ENCODE data around the gene TAOK3. TPM values are rescaled to one million over a fixed set of nuclear protein-coding genes. Genes with fewer than 3 reads are reported as not detected.

Gene TAOK3
- total RNA-seq, 1 experiment from 2014 or later, result 17.7 TPM

DNA sequence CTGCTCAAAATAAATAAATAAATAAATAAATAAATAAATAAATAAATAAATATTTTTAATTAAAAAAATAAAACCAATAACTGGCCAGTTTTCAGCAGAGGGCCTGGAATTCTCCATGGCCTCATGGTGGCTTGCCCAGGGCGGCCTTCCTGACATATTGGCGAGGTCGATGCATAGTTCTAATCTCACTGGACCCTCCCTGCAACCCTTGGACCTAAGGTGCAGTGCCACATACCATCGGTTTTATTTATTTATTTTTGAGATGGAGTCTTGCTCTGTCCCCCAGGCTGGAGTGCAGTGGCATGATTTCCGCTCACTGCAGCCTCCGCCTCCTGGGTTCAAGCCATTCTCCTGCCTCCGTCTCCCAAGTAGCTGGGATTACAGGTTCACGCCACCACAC is 265.0 kb downstream of the TAOK3 start:
- no TSS peak for BruUV-seq (replicated peaks)
- Histone ChIP-seq H3K4me1 (peaks cover 13% of the 10 kb centered on the region), H3K4me3 (ENCODE audit: low read depth, low read length) (no peak overlapping the region), H3K9me3 (no peaks in the 10 kb centered on the region), H3K36me3 (ENCODE audit: control insufficient read depth, insufficient read depth, low read length) (no peaks in the 10 kb centered on the region), H3K27me3 (replicated peaks; ENCODE audit: control insufficient read depth, insufficient read depth, low read length) (no peaks in the 10 kb centered on the region)
- TF ChIP-seq, protein P1, sequence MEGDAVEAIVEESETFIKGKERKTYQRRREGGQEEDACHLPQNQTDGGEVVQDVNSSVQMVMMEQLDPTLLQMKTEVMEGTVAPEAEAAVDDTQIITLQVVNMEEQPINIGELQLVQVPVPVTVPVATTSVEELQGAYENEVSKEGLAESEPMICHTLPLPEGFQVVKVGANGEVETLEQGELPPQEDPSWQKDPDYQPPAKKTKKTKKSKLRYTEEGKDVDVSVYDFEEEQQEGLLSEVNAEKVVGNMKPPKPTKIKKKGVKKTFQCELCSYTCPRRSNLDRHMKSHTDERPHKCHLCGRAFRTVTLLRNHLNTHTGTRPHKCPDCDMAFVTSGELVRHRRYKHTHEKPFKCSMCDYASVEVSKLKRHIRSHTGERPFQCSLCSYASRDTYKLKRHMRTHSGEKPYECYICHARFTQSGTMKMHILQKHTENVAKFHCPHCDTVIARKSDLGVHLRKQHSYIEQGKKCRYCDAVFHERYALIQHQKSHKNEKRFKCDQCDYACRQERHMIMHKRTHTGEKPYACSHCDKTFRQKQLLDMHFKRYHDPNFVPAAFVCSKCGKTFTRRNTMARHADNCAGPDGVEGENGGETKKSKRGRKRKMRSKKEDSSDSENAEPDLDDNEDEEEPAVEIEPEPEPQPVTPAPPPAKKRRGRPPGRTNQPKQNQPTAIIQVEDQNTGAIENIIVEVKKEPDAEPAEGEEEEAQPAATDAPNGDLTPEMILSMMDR (IDR thresholded peaks at IDR 0.05; ENCODE audit: insufficient read depth in 1 of 2, low read depth in 1 of 2, low read length in 1 of 2, severe bottlenecking in 1 of 2, unreplicated experiment in 1 of 2), result no peak
- no peaks in the 10 kb centered on the region for H3K27me3 Mint-ChIP-seq (ENCODE audit: insufficient read depth, unreplicated experiment)
- no peaks in the 10 kb centered on the region for H3K36me3 Mint-ChIP-seq (ENCODE audit: insufficient read depth, unreplicated experiment)
- ChIA-PET POLR2A (no interaction called here), CTCF (no interaction called here)
- no peak overlapping the region for H3K27ac Mint-ChIP-seq (ENCODE audit: unreplicated experiment)
- H3K4me3 Mint-ChIP-seq (ENCODE audit: unreplicated experiment), result no peak overlapping the region
- no peak for DNase-seq
- H3K9me3 Mint-ChIP-seq (ENCODE audit: unreplicated experiment), result no peaks in the 10 kb centered on the region
- intact Hi-C loops (cut with micrococcal nuclease; ENCODE audit: unreplicated experiment), result no loop called here
- H3K4me1 Mint-ChIP-seq (ENCODE audit: low read depth, unreplicated experiment), result no peaks in the 10 kb centered on the region

DNA sequence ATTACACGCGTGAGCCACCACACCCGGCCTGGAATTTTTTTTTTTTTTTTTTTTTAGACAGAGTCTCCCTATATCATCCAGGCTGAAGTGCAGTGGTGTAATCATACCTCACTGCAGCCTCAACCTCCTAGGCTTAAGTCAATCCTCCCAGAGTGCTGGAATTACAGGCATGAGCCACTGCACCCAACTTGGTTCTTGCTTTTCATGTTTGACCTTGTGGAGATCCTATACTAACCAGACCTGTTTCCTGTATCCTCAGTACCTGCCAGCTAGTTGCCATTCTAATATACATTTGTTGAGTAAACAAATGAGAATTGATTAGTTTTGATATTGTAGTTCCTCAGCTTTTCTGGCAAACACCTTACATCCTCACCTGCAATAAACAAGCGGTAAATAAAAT is 265.7 kb downstream of the TAOK3 start:
- no peak for DNase-seq
- POLR2A ChIA-PET, result no interaction called here
- Histone ChIP-seq H3K27me3 (replicated peaks; ENCODE audit: control insufficient read depth, insufficient read depth, low read length) (no peaks in the 10 kb centered on the region), H3K4me1 (peaks cover 20% of the 10 kb centered on the region), H3K4me3 (ENCODE audit: low read depth, low read length) (no peak overlapping the region), H3K36me3 (ENCODE audit: control insufficient read depth, insufficient read depth, low read length) (no peaks in the 10 kb centered on the region), H3K9me3 (no peaks in the 10 kb centered on the region)
- CTCF ChIA-PET, result no interaction called here
- no peak overlapping the region for H3K4me3 Mint-ChIP-seq (ENCODE audit: unreplicated experiment)
- TF ChIP-seq, protein P1 (IDR thresholded peaks at IDR 0.05; ENCODE audit: insufficient read depth in 1 of 2, low read depth in 1 of 2, low read length in 1 of 2, severe bottlenecking in 1 of 2, unreplicated experiment in 1 of 2), result no peak
- intact Hi-C loops (cut with micrococcal nuclease; ENCODE audit: unreplicated experiment), result no loop called here
- no peaks in the 10 kb centered on the region for H3K9me3 Mint-ChIP-seq (ENCODE audit: unreplicated experiment)
- BruUV-seq (replicated peaks), result no TSS peak
- H3K27ac Mint-ChIP-seq (ENCODE audit: unreplicated experiment), result no peak overlapping the region
- H3K4me1 Mint-ChIP-seq (ENCODE audit: low read depth, unreplicated experiment), result no peaks in the 10 kb centered on the region
- no peaks in the 10 kb centered on the region for H3K27me3 Mint-ChIP-seq (ENCODE audit: insufficient read depth, unreplicated experiment)
- no peaks in the 10 kb centered on the region for H3K36me3 Mint-ChIP-seq (ENCODE audit: insufficient read depth, unreplicated experiment)

DNA sequence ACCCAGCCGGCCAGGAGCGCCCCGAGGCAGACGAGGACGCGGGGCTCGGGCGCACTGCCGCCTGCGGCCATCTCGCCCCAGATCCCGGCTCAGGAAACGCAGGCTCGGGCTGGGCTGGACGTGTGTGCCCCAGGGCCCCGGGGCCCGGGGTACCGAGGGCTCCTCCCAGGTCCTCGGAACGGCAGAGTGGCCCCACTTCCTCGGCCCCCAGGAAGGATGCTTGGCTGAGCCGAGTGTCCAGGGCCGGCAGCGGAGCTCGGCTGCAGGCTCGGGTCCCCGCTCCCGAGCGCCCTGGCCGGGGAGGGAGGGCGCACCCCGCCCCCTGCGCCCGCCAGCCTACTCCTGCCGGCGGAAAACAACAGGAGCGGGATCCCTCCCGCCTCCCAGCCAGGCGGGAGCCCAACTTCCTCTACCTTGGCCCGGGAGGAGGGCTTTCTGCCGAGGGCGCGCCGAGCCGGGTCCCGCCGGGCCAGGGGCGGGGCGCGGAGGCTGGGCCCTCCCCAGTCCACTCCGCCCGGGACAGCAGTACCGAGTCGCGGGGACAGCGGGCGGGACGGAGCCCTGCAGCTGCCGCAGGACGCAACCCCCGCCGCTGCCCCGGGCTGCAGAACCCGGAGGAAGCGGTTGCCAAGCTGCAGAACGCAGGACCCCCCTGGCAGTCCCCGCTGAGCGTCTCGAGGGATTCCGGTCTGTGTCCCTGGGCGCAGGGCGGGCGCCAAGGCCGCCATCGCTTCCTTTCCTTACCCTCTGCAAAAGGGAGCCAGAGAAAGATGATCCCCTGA is 268.9 kb downstream of the TAOK3 start, which contains the start of gene VSIG10:
Gene VSIG10 (minus strand): TSS at position 411 of the 782 bp plus-strand sequence. CDS start 340 bp downstream, at position 71.
- H3K4me3 Mint-ChIP-seq (ENCODE audit: unreplicated experiment), result peak within 1 kb of the TSS; percentile 83
- Histone ChIP-seq H3K9me3 (no peaks in the 10 kb centered on the region), H3K4me1 (peaks cover 32% of the 10 kb centered on the region), H3K27me3 (replicated peaks; ENCODE audit: control insufficient read depth, insufficient read depth, low read length) (no peaks in the 10 kb centered on the region), H3K4me3 (ENCODE audit: low read depth, low read length) (peak within 1 kb of the TSS; percentile 93), H3K36me3 (ENCODE audit: control insufficient read depth, insufficient read depth, low read length) (no peaks in the 10 kb centered on the region)
- ChIA-PET CTCF (interaction anchor here (0.6 to 1.8 kb wide), 2 partner anchors 17 to 49 kb away, joined by 3 to 5 read pairs; no protein-coding TSS in a partner anchor), POLR2A (interaction anchor here (0.6 to 2.1 kb wide), 5 partner anchors 17 to 42 kb away, joined by 3 to 6 read pairs (median 3); partner anchors contain the start of gene PEBP1)
- DNase-seq, result peak; percentile 82 to 86
- BruUV-seq (replicated peaks), result no TSS peak
- TF ChIP-seq, protein P1 (IDR thresholded peaks at IDR 0.05; ENCODE audit: insufficient read depth in 1 of 2, low read depth in 1 of 2, low read length in 1 of 2, severe bottlenecking in 1 of 2, unreplicated experiment in 1 of 2), result no peak
- H3K9me3 Mint-ChIP-seq (ENCODE audit: unreplicated experiment), result no peaks in the 10 kb centered on the region
- intact Hi-C loops (cut with micrococcal nuclease; ENCODE audit: unreplicated experiment), result loop anchor here (2.0 kb wide), 1 partner anchor 41 kb away; no protein-coding TSS in a partner anchor
- no peaks in the 10 kb centered on the region for H3K27me3 Mint-ChIP-seq (ENCODE audit: insufficient read depth, unreplicated experiment)
- H3K4me1 Mint-ChIP-seq (ENCODE audit: low read depth, unreplicated experiment), result no peaks in the 10 kb centered on the region
- no peaks in the 10 kb centered on the region for H3K36me3 Mint-ChIP-seq (ENCODE audit: insufficient read depth, unreplicated experiment)
- peak within 1 kb of the TSS; percentile 77 for H3K27ac Mint-ChIP-seq (ENCODE audit: unreplicated experiment)
